ENCODE data around the gene MUS81.

DNA sequence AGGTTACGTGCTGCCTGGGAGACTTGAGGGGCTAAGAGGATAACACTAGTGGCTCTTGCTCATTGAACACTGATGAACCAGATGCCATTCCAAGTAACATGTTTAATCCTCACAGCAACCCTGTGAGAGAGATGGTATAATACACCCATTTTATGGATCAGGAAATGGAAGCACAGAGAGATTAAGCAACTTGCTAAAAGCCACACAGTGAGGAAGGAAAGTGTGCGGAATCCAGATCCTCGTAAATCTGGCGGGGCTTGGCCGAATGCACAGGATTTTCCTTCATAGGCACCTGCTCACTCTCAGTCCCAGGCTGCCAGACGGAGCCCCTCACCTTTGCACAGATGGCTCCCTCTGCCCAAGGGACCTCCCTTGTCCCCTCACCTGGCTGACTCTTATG is 47.6 kb downstream of the MUS81 start:
- TF ChIP-seq MYC (CRISPR knock-in tag; IDR thresholded peaks at IDR 0.05; ENCODE audit: borderline replicate concordance) (no peak), PHF20 (CRISPR knock-in tag; IDR thresholded peaks at IDR 0.05) (no peak)
- TF ChIP-seq, protein P1, sequence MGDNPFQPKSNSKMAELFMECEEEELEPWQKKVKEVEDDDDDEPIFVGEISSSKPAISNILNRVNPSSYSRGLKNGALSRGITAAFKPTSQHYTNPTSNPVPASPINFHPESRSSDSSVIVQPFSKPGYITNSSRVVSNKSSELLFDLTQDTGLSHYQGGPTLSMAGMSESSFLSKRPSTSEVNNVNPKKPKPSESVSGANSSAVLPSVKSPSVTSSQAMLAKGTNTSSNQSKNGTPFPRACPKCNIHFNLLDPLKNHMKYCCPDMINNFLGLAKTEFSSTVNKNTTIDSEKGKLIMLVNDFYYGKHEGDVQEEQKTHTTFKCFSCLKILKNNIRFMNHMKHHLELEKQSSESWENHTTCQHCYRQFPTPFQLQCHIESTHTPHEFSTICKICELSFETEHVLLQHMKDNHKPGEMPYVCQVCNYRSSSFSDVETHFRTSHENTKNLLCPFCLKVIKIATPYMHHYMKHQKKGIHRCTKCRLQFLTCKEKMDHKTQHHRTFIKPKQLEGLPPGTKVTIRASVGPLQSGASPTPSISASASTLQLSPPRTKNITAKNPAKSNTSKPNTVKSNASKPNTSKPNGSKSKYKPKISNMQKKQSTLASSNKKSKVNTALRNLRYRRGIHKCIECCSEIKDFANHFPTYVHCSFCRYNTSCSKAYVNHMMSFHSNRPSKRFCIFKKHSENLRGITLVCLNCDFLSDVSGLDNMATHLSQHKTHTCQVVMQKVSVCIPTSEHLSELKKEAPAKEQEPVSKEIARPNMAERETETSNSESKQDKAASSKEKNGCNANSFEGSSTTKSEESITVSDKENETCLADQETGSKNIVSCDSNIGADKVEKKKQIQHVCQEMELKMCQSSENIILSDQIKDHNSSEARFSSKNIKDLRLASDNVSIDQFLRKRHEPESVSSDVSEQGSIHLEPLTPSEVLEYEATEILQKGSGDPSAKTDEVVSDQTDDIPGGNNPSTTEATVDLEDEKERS (CRISPR knock-in tag; IDR thresholded peaks at IDR 0.05) = no peak
- TF ChIP-seq, protein P2, sequence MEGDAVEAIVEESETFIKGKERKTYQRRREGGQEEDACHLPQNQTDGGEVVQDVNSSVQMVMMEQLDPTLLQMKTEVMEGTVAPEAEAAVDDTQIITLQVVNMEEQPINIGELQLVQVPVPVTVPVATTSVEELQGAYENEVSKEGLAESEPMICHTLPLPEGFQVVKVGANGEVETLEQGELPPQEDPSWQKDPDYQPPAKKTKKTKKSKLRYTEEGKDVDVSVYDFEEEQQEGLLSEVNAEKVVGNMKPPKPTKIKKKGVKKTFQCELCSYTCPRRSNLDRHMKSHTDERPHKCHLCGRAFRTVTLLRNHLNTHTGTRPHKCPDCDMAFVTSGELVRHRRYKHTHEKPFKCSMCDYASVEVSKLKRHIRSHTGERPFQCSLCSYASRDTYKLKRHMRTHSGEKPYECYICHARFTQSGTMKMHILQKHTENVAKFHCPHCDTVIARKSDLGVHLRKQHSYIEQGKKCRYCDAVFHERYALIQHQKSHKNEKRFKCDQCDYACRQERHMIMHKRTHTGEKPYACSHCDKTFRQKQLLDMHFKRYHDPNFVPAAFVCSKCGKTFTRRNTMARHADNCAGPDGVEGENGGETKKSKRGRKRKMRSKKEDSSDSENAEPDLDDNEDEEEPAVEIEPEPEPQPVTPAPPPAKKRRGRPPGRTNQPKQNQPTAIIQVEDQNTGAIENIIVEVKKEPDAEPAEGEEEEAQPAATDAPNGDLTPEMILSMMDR (CRISPR knock-in tag; IDR thresholded peaks at IDR 0.05) = no peak

All from HepG2 (cell line).